ENCODE measurements around the gene SELENOO. TPM values are rescaled to one million over a fixed set of nuclear protein-coding genes. Genes with fewer than 3 reads are reported as not detected.

The SELENOO gene
- total RNA-seq, 1 experiment from 2014 or later, result 29.6 TPM

DNA sequence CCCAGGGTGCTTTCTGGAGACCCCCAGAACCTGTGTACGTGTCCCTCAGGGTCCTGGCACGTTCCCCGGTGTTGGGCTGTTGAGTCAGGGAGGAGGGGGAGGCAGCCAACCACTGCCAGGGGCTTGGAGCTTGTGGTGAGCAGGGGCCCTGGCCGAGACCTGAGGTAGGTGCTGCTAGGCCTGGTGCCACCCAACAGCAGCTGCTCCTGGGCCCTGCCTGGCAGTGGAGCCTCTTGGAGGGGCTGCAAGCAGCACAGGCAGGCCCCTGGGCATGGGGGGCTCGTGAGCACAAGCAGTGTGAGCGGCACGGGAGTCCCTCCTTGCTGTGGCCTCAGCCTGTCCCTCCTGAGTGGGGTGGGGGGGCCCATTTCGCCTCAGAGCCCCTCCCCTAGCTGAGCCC is 7.2 kb upstream of the SELENOO start:
- Histone ChIP-seq H3K36me3 (ENCODE audit: control insufficient read depth in 1 of 2, insufficient read depth in 2 of 2, low read length in 2 of 2) (peaks cover 2 to 20% of the 10 kb centered on the region in 2 experiments; a peak in 3 of 4 replicates), H3K9ac (ENCODE audit: low read length) (no peak overlapping the region), H4K20me1 (ENCODE audit: insufficient read depth) (peaks cover 6% of the 10 kb centered on the region; the same call in 1 of the 2 replicates), H3K4me1 (ENCODE audit: control insufficient read depth in 1 of 2, insufficient read depth in 2 of 2, low read length in 2 of 2) (peaks cover 15 to 27% of the 10 kb centered on the region in 2 experiments), H3K27me3 (ENCODE audit: insufficient read depth, low read length) (no peaks in the 10 kb centered on the region), H3K4me3 (replicated peaks in 1 of 2; ENCODE audit: low read depth in 1 of 2, low read length in 2 of 2) (no peak overlapping the region), H2AFZ (ENCODE audit: low read depth, low read length, poor library complexity, severe bottlenecking) (no peak overlapping the region), H3K27ac (ENCODE audit: low read depth, low read length) (no peak overlapping the region), H3K9me2 (ENCODE audit: insufficient read depth) (no peaks in the 10 kb centered on the region), H3K79me2 (ENCODE audit: insufficient read depth, low read length) (peaks cover 60% of the 10 kb centered on the region), H3K4me2 (ENCODE audit: low read length) (no peak overlapping the region), H3K9me3 (ENCODE audit: control insufficient read depth in 1 of 2, insufficient read depth in 1 of 2, low read depth in 1 of 2, low read length in 2 of 2) (no peaks in the 10 kb centered on the region)
- ChIA-PET RAD21 (ENCODE audit: low non-redundant PET in 1 of 2, low total read pairs in 2 of 2, uncharacterized antibody in 2 of 2, unreplicated experiment in 2 of 2) (no interaction called here), POLR2A (no interaction called here), CTCF (no interaction called here)
- intact Hi-C loops (cut with micrococcal nuclease), result no loop called here
- BruUV-seq (replicated peaks), result no TSS peak
- TF ChIP-seq, protein P1, sequence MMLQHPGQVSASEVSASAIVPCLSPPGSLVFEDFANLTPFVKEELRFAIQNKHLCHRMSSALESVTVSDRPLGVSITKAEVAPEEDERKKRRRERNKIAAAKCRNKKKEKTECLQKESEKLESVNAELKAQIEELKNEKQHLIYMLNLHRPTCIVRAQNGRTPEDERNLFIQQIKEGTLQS (IDR thresholded peaks at IDR 0.05), result no peak
- no peak for TF ChIP-seq FOSL1 (IDR thresholded peaks at IDR 0.05; ENCODE audit: low read depth)
- TF ChIP-seq YY1 (IDR thresholded peaks at IDR 0.05; ENCODE audit: extremely low read depth, insufficient replicate concordance, low read depth, low read length), result no peak
- TF ChIP-seq ELF1 (IDR thresholded peaks at IDR 0.05; ENCODE audit: borderline replicate concordance, low read depth), result no peak
- TF ChIP-seq JUND (IDR thresholded peaks at IDR 0.05), result no peak
- TF ChIP-seq CBX3 (IDR thresholded peaks at IDR 0.05; ENCODE audit: low read depth), result no peak
- no peak for TF ChIP-seq SRF (IDR thresholded peaks at IDR 0.05; ENCODE audit: low read depth)
- TF ChIP-seq, protein P2, sequence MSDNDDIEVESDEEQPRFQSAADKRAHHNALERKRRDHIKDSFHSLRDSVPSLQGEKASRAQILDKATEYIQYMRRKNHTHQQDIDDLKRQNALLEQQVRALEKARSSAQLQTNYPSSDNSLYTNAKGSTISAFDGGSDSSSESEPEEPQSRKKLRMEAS (IDR thresholded peaks at IDR 0.05), result no peak
- no peak for TF ChIP-seq EZH2phosphoT487 (IDR thresholded peaks at IDR 0.05; ENCODE audit: borderline replicate concordance)
- no peak for TF ChIP-seq EGR1 (IDR thresholded peaks at IDR 0.05; ENCODE audit: low read depth)
- no peak for TF ChIP-seq RAD21 (IDR thresholded peaks at IDR 0.05; ENCODE audit: low read depth)
- TF ChIP-seq ZFX (IDR thresholded peaks at IDR 0.05), result no peak
- TF ChIP-seq, protein P3, sequence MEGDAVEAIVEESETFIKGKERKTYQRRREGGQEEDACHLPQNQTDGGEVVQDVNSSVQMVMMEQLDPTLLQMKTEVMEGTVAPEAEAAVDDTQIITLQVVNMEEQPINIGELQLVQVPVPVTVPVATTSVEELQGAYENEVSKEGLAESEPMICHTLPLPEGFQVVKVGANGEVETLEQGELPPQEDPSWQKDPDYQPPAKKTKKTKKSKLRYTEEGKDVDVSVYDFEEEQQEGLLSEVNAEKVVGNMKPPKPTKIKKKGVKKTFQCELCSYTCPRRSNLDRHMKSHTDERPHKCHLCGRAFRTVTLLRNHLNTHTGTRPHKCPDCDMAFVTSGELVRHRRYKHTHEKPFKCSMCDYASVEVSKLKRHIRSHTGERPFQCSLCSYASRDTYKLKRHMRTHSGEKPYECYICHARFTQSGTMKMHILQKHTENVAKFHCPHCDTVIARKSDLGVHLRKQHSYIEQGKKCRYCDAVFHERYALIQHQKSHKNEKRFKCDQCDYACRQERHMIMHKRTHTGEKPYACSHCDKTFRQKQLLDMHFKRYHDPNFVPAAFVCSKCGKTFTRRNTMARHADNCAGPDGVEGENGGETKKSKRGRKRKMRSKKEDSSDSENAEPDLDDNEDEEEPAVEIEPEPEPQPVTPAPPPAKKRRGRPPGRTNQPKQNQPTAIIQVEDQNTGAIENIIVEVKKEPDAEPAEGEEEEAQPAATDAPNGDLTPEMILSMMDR (IDR thresholded peaks at IDR 0.05 in 2 of 3, conservative IDR thresholded peaks at IDR 0.05 in 1 of 3; ENCODE audit: borderline replicate concordance in 1 of 3, insufficient read depth in 1 of 3, low read depth in 2 of 3, low read length in 2 of 3), result no peak
- TF ChIP-seq ZNF274 (IDR thresholded peaks at IDR 0.05; ENCODE audit: low read depth, low read length), result no peak
- no peak for TF ChIP-seq POLR2AphosphoS5 (IDR thresholded peaks at IDR 0.05; ENCODE audit: low read depth, low read length)
- ATAC-seq (no peak), DNase-seq (ENCODE audit: low read depth, low spot score) (no peak)

Measured in HCT116 (cell line).